ENCODE data around the gene CACNA1B. TPM values are rescaled to one million over a fixed set of nuclear protein-coding genes. Genes with fewer than 3 reads are reported as not detected.

The CACNA1B gene
- total RNA-seq, 2 donors from 2014 or later: 0.19 to 0.42 TPM

GRCh38 chr9:138058181-138058580, 180.6 kb downstream of the CACNA1B start:
- Histone ChIP-seq H3K4me1 (no peaks in the 10 kb centered on the region), H3K27ac (no peak overlapping the region), H3K9me3 (no peaks in the 10 kb centered on the region), H3K4me3 (no peak overlapping the region), H3K36me3 (no peaks in the 10 kb centered on the region), H3K27me3 (no peaks in the 10 kb centered on the region), H3K9ac (ENCODE audit: low read depth in 2 of 2, low read length in 2 of 2) (no peak overlapping the region)
- no peak for DNase-seq
- no peak for TF ChIP-seq CTCF (IDR thresholded peaks at IDR 0.05)
- intact Hi-C loops (cut with DNase I): no loop called here

- H3K27ac ChIP-seq: no peak overlapping the region
- H3K9ac ChIP-seq (ENCODE audit: low read depth in 2 of 2, low read length in 2 of 2): no peak overlapping the region
- H3K27me3 ChIP-seq: no peaks in the 10 kb centered on the region
- H3K4me1 ChIP-seq: no peaks in the 10 kb centered on the region
- TF ChIP-seq CTCF (IDR thresholded peaks at IDR 0.05): no peak
- intact Hi-C loops (cut with DNase I): no loop called here
- DNase-seq: no peak
- no peaks in the 10 kb centered on the region for H3K36me3 ChIP-seq
- H3K9me3 ChIP-seq: no peaks in the 10 kb centered on the region
- no peak overlapping the region for H3K4me3 ChIP-seq
Observed at GRCh38 chr9:138059196-138059595, 181.6 kb downstream of the CACNA1B start.

- H3K4me1 ChIP-seq: no peaks in the 10 kb centered on the region
- no peak for TF ChIP-seq CTCF (IDR thresholded peaks at IDR 0.05)
- no peak overlapping the region for H3K4me3 ChIP-seq
- DNase-seq: no peak
- no peaks in the 10 kb centered on the region for H3K9me3 ChIP-seq
- no peak overlapping the region for H3K27ac ChIP-seq
- no peaks in the 10 kb centered on the region for H3K36me3 ChIP-seq
- no peak overlapping the region for H3K9ac ChIP-seq (ENCODE audit: low read depth in 2 of 2, low read length in 2 of 2)
- intact Hi-C loops (cut with DNase I): no loop called here
- H3K27me3 ChIP-seq: no peaks in the 10 kb centered on the region
Observed at GRCh38 chr9:138060365-138060764, 182.8 kb downstream of the CACNA1B start.

- no peak overlapping the region for H3K4me3 ChIP-seq
- H3K27me3 ChIP-seq: no peaks in the 10 kb centered on the region
- H3K27ac ChIP-seq: no peak overlapping the region
- no peak for TF ChIP-seq CTCF (IDR thresholded peaks at IDR 0.05)
- no peaks in the 10 kb centered on the region for H3K36me3 ChIP-seq
- no peak for DNase-seq
- no peaks in the 10 kb centered on the region for H3K9me3 ChIP-seq
- H3K9ac ChIP-seq (ENCODE audit: low read depth in 2 of 2, low read length in 2 of 2): no peak overlapping the region
- H3K4me1 ChIP-seq: no peaks in the 10 kb centered on the region
- intact Hi-C loops (cut with DNase I): no loop called here
Observed at GRCh38 chr9:138060881-138061280, 183.3 kb downstream of the CACNA1B start.

- DNase-seq: no peak
- no peaks in the 10 kb centered on the region for H3K36me3 ChIP-seq
- no peaks in the 10 kb centered on the region for H3K9me3 ChIP-seq
- H3K27me3 ChIP-seq: no peaks in the 10 kb centered on the region
- H3K4me1 ChIP-seq: no peaks in the 10 kb centered on the region
- no peak for TF ChIP-seq CTCF (IDR thresholded peaks at IDR 0.05)
- no peak overlapping the region for H3K9ac ChIP-seq (ENCODE audit: low read depth in 2 of 2, low read length in 2 of 2)
- intact Hi-C loops (cut with DNase I): no loop called here
- no peak overlapping the region for H3K27ac ChIP-seq
- no peak overlapping the region for H3K4me3 ChIP-seq
Observed at GRCh38 chr9:138061631-138062030, 184.0 kb downstream of the CACNA1B start.

DNA sequence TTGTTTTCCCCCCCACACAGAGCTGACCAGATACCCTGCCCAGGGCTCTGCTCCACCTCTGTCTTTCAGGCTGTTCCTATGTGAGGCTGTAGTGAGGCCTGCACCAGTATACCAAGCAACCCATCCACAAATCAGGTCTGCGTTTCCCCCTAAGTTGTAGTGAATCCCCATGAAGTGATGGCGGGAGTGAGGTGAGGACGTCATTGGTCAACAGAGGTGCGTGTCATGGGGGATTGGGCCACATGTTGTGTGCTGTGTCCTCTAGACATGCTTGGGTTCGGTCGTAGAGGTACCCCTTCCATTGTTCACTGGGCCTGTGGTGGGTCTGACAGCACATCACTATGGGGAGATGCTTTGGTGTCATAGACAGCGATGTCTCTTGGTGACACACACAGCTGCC, 184.6 kb downstream of the CACNA1B start:
- Histone ChIP-seq H3K4me1 (no peaks in the 10 kb centered on the region), H3K9me3 (no peaks in the 10 kb centered on the region), H3K27me3 (no peaks in the 10 kb centered on the region), H3K36me3 (no peaks in the 10 kb centered on the region), H3K9ac (ENCODE audit: low read depth in 2 of 2, low read length in 2 of 2) (no peak overlapping the region), H3K4me3 (no peak overlapping the region), H3K27ac (no peak overlapping the region)
- intact Hi-C loops (cut with DNase I): no loop called here
- DNase-seq: no peak
- no peak for TF ChIP-seq CTCF (IDR thresholded peaks at IDR 0.05)

Data from colonic mucosa (tissue), 4 donors.